Thoracic aorta endothelial cell (primary cell): Measurements from ENCODE around the gene XAGE1B. TPM values are rescaled to one million over a fixed set of nuclear protein-coding genes. Genes with fewer than 3 reads are reported as not detected.

Source experiments
- small RNA-seq: library from RNA; depleted of rRNA; stranded (forward); fragments of <200 nt; gene quantifications from one replicate; pipeline ENCODE3, GENCODE V24; 2012
- total RNA-seq: library from RNA; depleted of rRNA; stranded (reverse); fragments of >200 nt; gene quantifications from 2 replicates; pipeline ENCODE4 v1.2.3, GENCODE V29; 2012

XAGE1B gene
- total RNA-seq: not detected in 2 replicates

GRCh38 chrX:52516987-52517325 lies at the start of gene XAGE1B:
TSS of gene XAGE1B (minus strand) at chrX:52517063. CDS start at chrX:52515527, 1,536 bp downstream.

DNA sequence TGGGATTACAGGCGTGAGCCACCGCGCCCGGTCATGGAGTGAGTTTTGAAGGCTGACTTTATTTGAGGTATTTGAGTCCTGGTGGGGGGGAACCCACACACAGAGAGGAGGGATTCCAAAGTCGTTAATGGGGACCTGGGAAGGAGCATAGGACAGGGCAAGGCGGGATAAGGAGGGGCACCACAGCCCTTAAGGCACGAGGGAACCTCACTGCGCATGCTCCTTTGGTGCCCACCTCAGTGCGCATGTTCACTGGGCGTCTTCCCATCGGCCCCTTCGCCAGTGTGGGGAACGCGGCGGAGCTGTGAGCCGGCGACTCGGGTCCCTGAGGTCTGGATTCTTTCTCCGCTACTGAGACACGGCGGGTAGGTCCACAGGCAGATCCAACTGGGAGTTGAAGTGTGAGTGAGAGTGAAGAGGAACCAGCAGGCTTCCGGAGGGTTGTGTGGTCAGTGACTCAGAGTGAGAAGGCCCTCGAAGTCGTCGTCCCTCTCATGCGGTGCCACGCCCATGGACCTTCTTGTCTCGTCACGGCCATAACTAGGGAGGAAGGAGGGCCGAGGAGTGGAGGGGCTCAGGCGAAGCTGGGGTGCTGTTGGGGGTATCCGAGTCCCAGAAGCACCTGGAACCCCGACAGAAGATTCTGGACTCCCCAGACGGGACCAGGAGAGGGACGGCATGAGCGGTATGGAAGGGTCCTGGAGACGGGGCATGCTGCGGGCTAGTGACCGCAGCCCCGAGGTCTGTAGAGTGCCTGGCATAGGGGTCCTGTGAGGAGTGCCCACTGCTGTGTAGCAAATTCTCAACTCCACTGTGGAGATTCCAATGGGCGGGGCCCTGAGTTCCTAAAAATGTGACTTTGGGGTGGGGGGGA lies 21.1 kb downstream of the XAGE1B start, which contains the start of gene XAGE1A:
XAGE1A (plus strand) TSS at position 264 of the 874 bp plus-strand sequence. CDS start 1,554 bp downstream, outside the sequence.

Small RNAs within 50 kb of the gene (small RNA-seq; reads per million reads assigned to genes)
- gene BX510359.8 (not detected), gene RBM22P7 (not detected)

Other genes with a start within 250 kb of the XAGE1B start
- not detected in 2 replicates for gene XAGE2, start 148.0 kb downstream of the XAGE1B start, total RNA-seq
- not detected in 2 replicates for gene XAGE1A, start 21.3 kb downstream of the XAGE1B start, total RNA-seq
- gene SSX7, start 137.8 kb upstream of the XAGE1B start, total RNA-seq: not detected in 2 replicates
- gene SSX2, start 190.1 kb upstream of the XAGE1B start, total RNA-seq: not detected in 2 replicates
- not detected in 2 replicates for gene SSX2B, start 234.2 kb upstream of the XAGE1B start, total RNA-seq